SIG-M5 (cell line): ENCODE measurements around the gene SEMA4B.
"Not testable (repeated sequence)": the region's sequence is repeated elsewhere in the genome, so short reads cannot be mapped to it uniquely, and the experiment has no call there.

ENCODE experiments used
- DNase-seq: peaks from one replicate; lab custom pipeline; 2025; lab: John Stamatoyannopoulos, UW

The SEMA4B gene, protein sequence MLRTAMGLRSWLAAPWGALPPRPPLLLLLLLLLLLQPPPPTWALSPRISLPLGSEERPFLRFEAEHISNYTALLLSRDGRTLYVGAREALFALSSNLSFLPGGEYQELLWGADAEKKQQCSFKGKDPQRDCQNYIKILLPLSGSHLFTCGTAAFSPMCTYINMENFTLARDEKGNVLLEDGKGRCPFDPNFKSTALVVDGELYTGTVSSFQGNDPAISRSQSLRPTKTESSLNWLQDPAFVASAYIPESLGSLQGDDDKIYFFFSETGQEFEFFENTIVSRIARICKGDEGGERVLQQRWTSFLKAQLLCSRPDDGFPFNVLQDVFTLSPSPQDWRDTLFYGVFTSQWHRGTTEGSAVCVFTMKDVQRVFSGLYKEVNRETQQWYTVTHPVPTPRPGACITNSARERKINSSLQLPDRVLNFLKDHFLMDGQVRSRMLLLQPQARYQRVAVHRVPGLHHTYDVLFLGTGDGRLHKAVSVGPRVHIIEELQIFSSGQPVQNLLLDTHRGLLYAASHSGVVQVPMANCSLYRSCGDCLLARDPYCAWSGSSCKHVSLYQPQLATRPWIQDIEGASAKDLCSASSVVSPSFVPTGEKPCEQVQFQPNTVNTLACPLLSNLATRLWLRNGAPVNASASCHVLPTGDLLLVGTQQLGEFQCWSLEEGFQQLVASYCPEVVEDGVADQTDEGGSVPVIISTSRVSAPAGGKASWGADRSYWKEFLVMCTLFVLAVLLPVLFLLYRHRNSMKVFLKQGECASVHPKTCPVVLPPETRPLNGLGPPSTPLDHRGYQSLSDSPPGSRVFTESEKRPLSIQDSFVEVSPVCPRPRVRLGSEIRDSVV

DNA sequence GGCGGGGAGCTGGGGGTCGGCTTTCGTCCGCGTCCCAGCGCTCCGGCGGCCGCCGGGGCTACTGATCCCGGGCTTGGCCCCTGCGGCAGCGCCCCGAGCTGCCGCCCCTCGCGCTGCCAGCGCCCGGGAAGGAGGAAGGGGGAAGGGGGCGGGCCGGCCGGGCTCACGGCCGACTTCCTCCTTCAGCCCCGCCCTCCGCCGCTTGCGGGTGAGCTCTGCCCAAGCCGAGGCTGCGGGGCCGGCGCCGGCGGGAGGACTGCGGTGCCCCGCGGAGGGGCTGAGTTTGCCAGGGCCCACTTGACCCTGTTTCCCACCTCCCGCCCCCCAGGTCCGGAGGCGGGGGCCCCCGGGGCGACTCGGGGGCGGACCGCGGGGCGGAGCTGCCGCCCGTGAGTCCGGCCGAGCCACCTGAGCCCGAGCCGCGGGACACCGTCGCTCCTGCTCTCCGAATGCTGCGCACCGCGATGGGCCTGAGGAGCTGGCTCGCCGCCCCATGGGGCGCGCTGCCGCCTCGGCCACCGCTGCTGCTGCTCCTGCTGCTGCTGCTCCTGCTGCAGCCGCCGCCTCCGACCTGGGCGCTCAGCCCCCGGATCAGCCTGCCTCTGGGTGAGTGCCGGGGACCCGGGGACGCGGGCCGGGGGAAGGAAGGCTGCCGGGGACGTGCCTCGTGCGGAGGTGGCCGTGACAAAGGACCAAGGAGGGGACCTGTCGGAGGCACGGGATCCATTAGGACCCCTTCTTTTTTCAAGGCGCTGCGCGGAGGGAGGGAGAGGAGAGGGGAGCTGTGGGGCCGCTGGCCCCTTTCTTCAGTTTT lies at the start of gene SEMA4B:
TSS of gene SEMA4B (plus strand) at position 201 of the 814 bp plus-strand sequence. CDS start at position 450, 249 bp downstream.
- no peak for DNase-seq

DNA sequence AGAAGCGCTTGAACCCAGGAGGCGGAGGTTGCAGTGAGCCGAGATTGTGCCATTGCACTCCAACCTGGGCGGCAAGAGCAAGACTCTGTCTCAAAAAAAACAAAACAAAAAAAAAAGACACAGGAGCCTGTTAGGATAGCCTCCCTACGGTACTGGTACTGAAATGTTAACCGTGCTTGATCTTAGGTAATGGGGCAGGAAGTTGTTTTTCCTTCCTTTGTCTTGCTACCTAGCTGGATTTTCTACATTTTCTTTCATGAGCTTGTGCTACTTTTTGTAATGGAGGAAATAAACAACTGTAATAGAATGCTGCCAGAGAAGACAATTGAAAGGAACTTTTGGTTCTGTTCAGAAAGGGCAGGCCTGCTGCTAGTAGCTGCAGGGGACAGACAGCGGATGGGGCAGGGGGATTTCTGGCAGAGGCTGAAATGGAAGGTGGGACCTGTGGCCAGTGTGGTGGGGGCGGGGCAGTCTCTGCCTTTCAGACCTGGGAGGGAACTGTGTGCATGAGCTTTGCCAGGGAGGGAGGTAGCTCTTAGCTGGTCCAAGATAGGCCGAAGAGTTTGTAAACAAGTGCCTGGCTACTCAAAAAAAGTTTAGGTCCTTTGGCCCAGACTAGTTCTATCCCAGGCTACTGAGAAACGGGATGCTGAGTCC lies 49.0 kb upstream of the SEMA4B start:
- DNase-seq = no peak

DNA sequence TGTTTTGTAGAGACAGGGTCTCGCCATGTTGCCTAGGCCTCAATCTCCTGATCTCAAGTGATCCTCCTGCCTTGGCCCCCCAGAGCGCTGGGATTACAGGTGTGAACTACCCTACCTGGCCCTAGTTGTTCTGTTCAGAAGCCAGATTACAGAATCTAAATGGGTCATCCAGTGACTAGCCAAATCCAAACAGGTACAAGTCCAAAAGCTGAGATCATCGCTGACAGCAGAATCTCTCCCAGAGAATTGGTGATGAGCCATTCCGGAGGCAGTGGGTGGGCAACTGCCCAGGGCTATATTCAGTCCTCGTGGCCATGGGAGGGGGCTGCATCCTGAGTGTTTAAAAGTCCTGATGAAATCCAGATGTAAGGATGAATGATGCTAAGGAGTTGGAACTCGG lies 47.5 kb upstream of the SEMA4B start:
- DNase-seq = no peak

DNA sequence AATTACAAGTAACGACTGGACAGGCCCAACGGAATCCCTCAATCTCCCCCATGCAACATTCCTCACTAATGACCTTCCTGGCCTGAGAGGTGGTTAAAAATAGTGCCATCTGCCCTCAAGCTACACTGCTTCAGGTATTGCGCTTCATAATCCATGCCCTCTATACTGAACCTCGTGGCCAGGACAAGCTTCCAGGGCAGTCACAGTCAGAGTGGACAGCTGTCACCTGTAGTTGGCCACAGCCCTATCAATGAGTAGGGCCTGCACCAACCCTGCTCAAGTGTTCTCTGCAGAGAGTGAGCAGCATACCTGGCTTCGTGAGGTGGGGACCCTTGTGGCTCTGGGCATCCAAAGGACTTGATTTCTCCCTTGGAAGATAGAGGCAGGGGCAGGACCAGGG lies 46.9 kb upstream of the SEMA4B start:
- no peak for DNase-seq

DNA sequence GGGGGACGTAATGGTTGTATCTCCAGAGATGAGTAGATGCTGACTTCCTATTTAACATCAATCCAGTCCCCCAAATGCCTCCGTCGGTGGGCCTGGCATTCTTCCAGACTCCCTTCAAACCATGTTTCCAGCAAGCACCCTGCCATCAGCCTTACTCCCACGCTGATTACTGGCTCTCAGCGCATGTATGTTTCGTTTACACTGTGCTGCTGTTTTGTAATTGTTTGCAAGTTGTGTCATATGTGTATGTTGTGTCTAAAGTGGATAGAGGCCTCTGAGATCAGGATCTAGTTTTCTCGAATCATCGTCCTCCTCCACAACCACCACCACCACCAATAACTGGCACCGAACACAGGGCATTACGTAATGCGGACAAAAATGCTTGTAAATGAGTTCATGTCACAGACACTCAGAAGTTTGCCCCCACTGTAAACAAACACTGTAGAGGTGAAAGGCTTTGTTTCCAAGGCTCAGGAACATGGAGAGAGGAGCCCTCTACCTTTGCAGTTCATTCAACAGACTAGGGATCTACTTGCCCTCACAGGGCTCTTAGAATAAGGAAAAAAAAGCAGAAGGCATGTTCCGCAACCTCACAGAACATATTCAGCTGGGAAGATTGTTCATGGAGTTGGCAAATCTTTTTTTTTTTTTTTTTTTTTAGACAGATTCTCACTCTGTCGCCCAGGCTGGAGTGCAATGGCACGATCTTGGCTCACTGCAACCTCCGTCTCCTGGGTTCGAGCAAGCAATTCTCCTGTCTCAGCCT lies 46.1 kb upstream of the SEMA4B start:
- peak; percentile 54 for DNase-seq

DNA sequence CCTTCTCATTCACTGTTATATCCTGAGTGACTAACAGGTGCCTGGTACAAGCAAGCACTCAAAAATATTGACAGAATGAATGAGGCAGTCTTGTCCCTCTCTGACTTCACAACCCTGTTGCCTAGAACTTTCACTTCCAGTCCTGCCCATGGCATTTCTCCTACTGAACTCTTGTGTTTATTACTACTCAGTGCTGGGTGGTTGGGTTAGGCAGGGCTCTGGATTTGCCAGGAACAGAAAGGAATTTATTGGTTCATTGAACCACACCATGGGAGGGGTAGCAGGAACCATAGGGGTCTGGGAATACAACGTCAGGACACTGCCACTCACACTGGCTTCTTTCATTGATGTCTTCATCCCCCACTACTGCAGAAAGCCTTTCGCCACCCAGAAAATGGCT lies 41.9 kb upstream of the SEMA4B start:
- no peak for DNase-seq

DNA sequence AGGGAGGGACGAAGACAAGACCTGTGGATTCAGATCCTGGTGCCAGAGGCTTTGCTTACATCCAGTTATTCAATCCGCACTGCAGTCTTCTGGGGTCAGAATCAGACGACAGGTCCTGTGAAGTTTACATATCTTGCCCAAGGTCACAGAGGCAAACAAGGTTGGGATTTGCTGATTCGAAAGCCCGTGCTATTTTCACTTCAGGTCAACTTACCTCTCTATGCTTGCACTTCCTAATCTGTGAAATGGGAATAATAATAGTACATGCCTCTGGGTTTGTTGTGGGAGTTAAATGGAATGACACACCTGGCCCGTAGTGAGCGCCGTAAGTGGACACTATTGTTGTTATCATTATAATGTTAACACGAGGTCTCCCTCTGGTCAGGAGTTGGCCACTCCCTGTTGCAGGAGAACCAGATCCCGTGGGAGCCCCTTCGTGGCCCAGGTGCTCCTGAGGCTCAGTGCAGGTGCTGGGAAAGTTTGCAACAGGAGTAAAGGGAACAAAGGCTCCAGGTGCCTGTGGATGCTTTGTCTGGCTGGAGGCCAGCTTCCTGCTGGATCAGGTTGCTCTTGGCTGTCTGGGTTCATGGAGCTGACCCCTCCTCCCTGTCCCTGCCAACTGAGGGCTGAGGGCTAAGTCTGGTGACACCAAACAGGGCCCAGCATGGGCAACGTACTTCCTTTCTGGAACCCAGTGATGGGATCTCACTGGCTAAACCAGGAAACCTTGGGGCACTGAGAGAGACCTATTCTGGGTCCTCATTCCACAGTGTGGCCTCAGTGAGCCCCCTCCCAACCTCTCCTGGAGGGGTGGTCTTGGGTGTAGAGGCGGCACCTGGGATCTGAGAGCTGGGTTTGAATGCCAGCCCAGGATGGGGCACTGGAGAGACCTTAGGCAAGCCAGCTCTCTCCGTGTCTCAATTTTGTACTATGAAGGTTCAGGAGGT lies 40.1 kb upstream of the SEMA4B start:
- DNase-seq = no peak

DNA sequence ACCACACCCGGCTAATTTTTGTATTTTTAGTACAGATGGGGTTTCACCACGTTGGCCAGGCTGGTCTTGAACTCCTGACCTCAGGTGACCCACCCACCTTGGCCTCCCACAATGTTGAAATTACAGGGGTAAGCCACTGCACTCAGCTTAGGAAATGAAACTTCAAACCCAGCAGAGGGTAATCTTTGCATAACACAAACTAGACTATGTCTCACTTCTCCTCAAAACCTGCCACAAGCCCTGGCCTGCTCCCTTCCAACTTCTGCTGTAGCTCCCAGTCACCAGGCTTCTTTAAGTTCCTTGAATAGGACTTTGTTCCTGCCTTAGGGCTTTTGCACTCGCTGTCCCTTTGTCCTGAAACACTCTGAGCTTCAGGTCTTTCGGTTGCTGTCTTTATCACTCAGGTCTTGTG lies 39.2 kb upstream of the SEMA4B start:
- no peak for DNase-seq

DNA sequence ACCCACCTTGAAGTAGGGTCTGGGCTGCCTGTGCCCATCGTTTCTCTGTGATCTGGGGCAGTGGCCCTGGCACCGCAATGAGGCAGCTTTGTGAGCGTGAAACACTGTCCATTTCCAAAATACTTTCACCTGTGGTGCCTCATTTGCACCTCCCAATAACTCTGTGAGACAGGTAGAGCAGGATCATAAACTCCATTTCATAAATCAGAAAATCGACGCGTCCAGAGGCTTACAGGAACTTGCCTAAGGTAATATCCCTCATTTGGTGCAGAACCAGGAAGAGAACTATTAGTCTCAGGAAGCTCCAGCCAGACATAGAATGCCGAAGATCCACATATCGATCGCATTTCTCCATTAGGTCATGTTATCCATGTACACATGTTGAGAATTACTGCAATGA lies 38.2 kb upstream of the SEMA4B start:
- no peak for DNase-seq

DNA sequence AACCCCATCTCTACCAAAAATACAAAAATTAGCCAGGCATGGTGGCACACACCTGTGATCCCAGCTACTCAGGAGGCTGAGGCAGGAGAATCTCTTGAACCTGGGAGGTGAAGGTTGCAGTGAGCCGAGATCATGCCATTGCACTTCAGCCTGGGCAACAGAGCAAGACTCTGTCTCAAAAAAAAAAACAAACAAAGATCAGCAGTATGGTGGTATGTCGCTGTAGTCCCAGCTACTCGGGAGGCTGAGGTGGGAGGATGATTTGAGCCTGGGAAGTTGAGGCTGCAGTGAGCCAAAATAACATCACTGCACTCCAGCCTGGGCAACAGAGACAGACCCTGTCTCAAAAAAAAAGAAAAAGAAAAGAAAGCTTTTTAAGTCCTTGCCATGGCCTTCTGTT lies 36.9 kb upstream of the SEMA4B start:
- DNase-seq = not testable (repeated sequence)

DNA sequence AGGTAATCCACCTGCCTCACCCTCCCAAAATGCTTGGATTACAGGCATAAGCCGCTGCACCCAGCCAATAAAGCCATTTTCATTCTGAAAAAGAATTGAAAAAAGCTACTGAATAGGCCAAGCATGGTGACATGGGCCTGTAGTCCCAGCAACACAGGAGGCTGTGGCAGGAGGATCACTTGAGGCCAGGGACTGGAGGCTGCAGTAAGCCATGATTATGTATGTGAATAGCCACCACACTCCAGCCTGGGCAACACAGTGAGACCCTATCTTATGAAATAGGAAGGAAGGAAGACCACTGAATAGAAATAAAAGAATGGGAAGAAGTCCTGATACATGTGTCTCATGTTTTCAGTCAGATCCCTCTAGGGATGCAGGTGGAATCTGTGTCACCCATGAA lies 36.0 kb upstream of the SEMA4B start:
- no peak for DNase-seq

DNA sequence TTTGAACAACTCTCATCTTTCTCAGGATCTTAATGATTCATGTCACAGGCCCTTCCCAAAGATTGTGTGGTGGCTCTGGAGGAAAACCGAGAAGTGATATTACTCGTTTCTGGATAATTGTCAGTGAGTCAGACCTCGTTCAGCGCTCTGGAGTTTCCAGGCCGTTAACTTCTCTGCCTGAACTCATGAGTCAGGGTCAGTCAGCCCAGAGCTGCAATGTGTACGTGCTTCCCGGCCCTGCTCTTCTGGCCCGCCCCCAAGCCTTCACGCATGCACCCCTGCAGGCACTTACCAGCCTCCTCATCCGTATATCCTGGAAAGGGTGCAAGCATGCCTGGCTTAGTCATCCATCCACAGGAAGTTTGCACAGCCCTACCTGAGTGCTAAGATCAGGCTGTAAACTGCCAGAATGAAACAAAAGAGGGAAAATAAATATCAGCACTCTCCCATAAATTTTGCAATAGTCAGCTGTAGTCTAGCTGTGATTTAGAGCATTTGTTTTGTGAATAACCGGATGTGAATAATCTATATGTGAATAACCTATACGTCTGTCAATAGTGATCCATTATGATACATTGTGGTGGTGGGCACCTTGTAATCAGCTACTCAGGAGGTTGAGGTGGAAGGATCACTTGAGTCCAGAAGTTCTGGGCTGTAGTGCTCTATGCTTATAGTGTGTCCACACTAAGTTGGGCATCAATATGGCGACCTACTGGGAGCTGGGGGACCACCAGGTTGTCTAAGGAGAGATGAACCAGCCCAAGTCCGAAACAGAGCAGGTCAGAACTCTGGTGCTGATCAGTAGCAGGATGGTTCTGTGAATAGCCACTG lies 35.3 kb upstream of the SEMA4B start:
- DNase-seq = no peak

DNA sequence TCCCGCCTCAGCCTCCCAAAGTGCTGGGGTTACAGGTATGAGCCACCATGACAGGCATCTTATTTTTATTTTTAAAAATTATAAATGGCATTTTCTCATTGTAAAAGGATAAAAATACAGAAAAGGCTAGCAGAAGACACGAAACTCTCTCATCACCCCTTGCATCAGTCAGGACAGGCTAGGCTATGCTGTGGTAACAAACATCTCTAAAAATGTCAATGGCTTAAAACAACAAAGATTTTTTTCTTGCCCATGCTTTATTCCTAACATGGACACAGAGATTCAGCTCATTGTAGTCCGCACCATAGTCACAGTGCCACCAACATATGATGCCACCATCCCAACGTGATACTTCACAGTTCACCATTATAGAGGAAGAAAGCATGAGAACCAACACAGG lies 34.0 kb upstream of the SEMA4B start:
- DNase-seq = no peak

DNA sequence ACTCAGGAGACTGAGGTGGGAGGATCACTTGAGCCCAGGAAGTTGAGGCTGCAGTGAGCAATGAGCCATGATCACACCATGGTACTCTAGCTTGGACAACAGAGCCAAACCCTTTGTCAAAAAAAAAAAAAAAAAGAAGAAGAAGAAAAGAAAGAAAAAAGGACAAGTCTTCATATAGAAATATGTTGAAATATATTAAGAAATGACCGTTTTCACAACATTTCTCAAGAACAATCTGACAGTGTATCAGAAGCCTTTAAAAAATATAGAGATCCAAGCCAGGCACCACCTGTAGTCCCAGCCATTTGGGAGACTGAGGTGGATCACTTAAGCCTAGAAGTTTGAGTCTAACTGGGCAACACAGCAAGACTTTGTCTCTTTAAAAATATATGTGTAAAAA lies 29.5 kb upstream of the SEMA4B start:
- no peak for DNase-seq

DNA sequence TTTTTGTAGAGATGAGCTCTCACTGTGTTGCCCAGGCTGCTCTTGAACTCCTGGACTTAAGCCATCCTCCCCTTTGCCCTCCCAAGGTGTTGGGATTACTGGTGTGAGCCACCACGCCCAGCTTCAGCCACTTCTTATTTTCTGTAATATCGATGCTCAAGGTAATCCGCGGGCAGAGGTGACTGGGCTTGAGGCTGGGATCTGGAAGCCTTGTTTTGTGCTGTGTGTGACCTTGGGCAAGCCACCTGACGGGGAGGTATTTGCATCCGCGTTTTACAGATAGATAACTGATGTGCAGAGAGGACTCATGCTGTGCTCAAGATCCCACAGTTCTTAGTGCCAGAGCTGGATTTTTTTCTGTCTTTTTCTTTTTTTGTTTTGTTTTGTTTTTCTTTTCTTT lies 27.8 kb upstream of the SEMA4B start:
- no peak for DNase-seq

DNA sequence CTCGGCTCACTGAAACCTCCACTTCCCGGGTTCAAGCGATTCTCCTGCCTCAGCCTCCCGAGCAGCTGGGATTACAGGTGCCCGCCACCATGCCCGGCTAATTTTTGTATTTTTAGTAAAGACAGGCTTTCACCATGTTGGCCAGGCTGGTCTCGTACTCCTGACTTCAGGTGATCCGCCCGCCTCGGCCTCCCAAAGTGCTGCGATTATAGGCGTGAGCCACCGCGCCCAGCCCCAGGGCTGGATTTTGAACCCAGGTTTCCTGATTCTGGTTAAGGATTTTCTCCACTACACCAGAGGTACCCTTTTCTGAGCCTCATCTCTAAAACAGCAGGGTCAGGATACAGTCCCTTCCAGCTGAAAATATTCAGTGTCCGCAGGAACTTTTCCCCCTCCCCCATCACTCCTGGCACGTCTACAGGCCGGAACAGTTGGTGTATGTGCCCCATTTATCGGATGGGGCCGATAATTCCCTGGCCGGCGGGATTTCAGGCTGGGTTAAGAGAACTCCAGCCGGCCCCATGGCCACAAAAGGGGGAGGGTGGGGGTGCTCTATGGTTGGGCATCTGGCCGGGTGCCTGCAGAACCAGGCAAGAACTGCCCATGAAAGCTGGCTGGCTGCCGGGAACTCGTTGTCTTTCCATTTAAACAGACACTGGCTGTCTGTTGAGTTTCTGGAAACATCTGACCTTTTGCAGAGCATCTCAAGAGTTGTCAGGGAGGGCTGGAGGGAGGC lies 26.8 kb upstream of the SEMA4B start:
- no peak for DNase-seq

DNA sequence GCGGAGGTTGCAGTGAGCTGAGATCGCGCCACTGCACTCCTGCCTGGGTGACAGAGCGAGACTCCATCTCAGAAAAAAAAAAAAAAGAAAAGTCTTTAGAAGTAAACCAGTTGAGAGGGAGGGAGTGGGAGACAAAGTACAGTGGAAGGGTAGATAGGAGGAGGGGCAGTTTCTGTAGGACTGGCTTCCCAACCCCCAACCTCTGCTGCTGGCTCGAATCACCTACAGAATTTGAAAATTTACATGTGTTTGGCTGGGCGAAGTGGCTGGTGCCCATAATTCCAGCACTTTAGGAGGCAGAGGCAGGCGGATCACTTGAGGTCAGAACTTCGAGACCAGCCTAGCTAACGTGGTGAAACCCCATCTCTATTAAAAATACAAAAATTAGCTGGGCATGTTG lies 24.1 kb upstream of the SEMA4B start:
- no peak for DNase-seq
